Body of pancreas (tissue), 4 donors: Measurements from ENCODE around the gene FGF2. TPM values are rescaled to one million over a fixed set of nuclear protein-coding genes. Genes with fewer than 3 reads are reported as not detected.

Source experiments
- ATAC-seq: fragments of 150-250 bp; one replicate; pipeline ENCODE4 v1.9.1; 2016
- DNase-seq, 4 donors: peaks; one replicate each; pipeline ENCODE4 v3.0.0-alpha.2; 2019
- H3K27ac ChIP-seq, 4 donors: fragments of 200-600 bp; sonication (generic); 1 replicate in 3 of 4; 2 replicates in 1 of 4; pipeline versions ENCODE4 v1.5.1 to v1.6.1; 2016 to 2019; ENCODE audit warnings: mild to moderate bottlenecking in 1 of 4, mixed read lengths in 1 of 4, moderate library complexity in 1 of 4
- H3K27me3 ChIP-seq, 2 donors: fragments of 200-600 bp; sonication (generic); one replicate each; pipeline ENCODE4 v1.6.0; 2016; ENCODE audit warnings: mild to moderate bottlenecking in 1 of 2
- H3K36me3 ChIP-seq, 2 donors: fragments of 200-600 bp; sonication (generic); replicated peaks in 1 of 2; 2 replicates each; pipeline ENCODE4 v1.5.1; 2016; ENCODE audit warnings: low read depth in 2 of 2; ENCODE audit not compliant: insufficient read depth in 1 of 2
- H3K4me1 ChIP-seq: fragments of 200-600 bp; sonication (generic); one replicate; pipeline ENCODE4 v1.6.0; 2016
- H3K4me3 ChIP-seq, 2 donors: fragments of 200-600 bp; sonication (generic); 1 replicate in 1 of 2; 2 replicates in 1 of 2; pipeline ENCODE4 v1.5.1; 2016 to 2019
- H3K9me3 ChIP-seq, 3 donors: fragments of 200-600 bp; sonication (generic); 1 replicate in 2 of 3; 2 replicates in 1 of 3; pipeline ENCODE4 v1.5.1; 2016
- CTCF ChIP-seq, 7 experiments: fragments of 450-650 bp in 4 of 7; fragments of 200-600 bp in 3 of 7; sonication (generic) in 3 of 7; IDR thresholded peaks; one replicate each; pipeline ENCODE4 v1.5.1; 2016 to 2019; ENCODE audit warnings: antibody characterized with exemption in 7 of 7
- POLR2A ChIP-seq, 3 donors: fragments of 450-650 bp; IDR thresholded peaks; one replicate each; pipeline ENCODE4 v1.6.1; 2016; ENCODE audit warnings: antibody characterized with exemption in 3 of 3, mild to moderate bottlenecking in 2 of 3
- WGBS, 2 donors: methylation state at CpG; one replicate each; pipeline ENCODE4 v1.1.5; 2017; 5-methylcytosine and 5-hydroxymethylcytosine counted together
- intact Hi-C: fragments of 100-400 bp; cut with DNase I; formaldehyde crosslinking; loops from one replicate; pipeline ENCODE4 v1.15.1; 2023
- total RNA-seq, 2 donors: library from RNA; depleted of rRNA; stranded (reverse); fragments of >200 nt; gene quantifications; one replicate each; pipeline ENCODE4 v1.1.0, GENCODE V29; 2016

FGF2 gene
- total RNA-seq, 2 donors from 2014 or later = 1.8 to 2.3 TPM

DNA sequence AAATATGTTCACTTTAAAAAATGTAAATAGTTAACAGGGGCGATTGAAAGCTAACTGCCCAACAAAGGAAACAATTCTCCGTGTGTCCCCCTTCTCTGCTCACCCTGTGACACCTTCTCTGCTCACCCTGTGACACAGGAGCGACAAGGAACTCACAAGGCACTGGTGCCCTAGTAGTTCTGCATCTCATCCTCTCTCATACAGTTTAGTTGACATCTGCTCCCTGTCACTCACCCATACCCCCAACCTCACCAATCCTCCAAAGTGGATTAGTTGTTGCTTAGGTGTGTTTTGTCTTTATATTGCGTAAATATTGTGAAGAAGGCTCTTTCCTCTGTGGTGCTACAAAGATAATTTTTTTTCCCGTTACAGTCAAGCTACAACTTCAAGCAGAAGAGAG is 49.3 kb downstream of the FGF2 start:
- intact Hi-C loops = no loop called here
- no peaks in the 10 kb centered on the region for H3K9me3 ChIP-seq
- WGBS, 2 donors = 59 to 62% methylated on average over 5 of the region's 5 CpGs
- H3K36me3 ChIP-seq = no peaks in the 10 kb centered on the region
- H3K27me3 ChIP-seq = no peaks in the 10 kb centered on the region
- peaks cover 4% of the 10 kb centered on the region for H3K4me1 ChIP-seq
- H3K27ac ChIP-seq = no peak overlapping the region
- TF ChIP-seq CTCF (IDR thresholded peaks at IDR 0.05) = no peak
- TF ChIP-seq POLR2A (IDR thresholded peaks at IDR 0.05) = no peak
- DNase-seq = no peak
- no peak for ATAC-seq
- no peak overlapping the region for H3K4me3 ChIP-seq

GRCh38 chr4:122876456-122876855 is 49.8 kb downstream of the FGF2 start:
- TF ChIP-seq CTCF (IDR thresholded peaks at IDR 0.05) (no peak), POLR2A (IDR thresholded peaks at IDR 0.05) (no peak)

GRCh38 chr4:122879001-122879400 is 52.4 kb downstream of the FGF2 start:
- H3K27ac ChIP-seq = no peak overlapping the region
- intact Hi-C loops = no loop called here
- DNase-seq = no peak
- H3K4me3 ChIP-seq = no peak overlapping the region
- H3K36me3 ChIP-seq = no peaks in the 10 kb centered on the region
- H3K27me3 ChIP-seq = no peaks in the 10 kb centered on the region
- TF ChIP-seq CTCF (IDR thresholded peaks at IDR 0.05) = no peak
- TF ChIP-seq POLR2A (IDR thresholded peaks at IDR 0.05) = no peak
- ATAC-seq = no peak
- no peaks in the 10 kb centered on the region for H3K9me3 ChIP-seq
- H3K4me1 ChIP-seq = peaks cover under 1% of the 10 kb centered on the region

More at GRCh38 chr4:122876456-122876855, 49.8 kb downstream of the FGF2 start:
- H3K9me3 ChIP-seq = no peaks in the 10 kb centered on the region
- no peak overlapping the region for H3K4me3 ChIP-seq
- 66 to 68% methylated on average over 3 of the region's 3 CpGs for WGBS, 2 donors
- H3K27me3 ChIP-seq = no peaks in the 10 kb centered on the region
- H3K27ac ChIP-seq = no peak overlapping the region
- intact Hi-C loops = no loop called here
- H3K36me3 ChIP-seq = no peaks in the 10 kb centered on the region
- ATAC-seq = no peak
- no peak for DNase-seq
- H3K4me1 ChIP-seq = peaks cover 4% of the 10 kb centered on the region

DNA sequence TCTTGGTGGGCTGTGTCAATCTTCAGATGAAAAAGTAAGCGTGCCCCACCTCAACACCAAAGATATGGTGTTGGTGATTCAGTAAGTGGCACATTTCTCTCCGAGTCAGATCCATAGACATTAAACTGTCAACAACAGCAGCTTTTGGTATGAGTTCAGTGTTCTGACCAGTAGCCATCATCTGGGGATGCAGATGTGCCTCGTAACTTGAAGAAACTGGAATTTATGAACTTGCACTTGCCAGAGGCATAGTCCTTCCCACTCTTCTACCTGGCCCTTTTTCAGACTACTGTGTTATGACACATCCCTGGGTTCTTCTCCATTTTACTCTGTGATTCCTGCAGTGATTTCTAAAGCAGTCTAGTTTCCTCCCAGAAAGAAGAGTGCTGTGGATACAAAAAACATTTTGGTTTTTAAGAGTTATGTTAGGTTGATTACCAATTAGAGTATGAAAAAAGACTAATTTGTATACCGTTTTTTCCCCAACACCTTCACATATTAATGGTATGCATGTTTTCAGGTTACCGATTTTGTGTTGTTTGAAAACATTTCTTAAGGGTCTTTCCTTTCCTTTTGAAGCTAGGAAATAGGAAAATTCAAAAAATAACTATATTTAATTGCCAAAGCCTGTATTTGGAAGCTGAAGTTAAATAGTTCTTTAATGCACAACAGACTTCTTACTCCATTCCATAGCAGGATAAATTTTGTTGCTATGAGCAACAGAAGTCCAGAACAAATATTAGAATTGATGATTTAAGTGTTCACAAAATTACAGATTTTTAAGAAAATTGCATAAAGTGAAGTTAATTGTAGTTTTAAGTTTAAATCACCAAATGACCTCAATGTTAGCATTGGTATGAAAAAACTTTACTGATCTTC is 56.5 kb downstream of the FGF2 start:
- no peak overlapping the region for H3K4me3 ChIP-seq
- no peaks in the 10 kb centered on the region for H3K27me3 ChIP-seq
- intact Hi-C loops = no loop called here
- TF ChIP-seq POLR2A (IDR thresholded peaks at IDR 0.05) = no peak
- TF ChIP-seq CTCF (IDR thresholded peaks at IDR 0.05) = no peak
- no peak for ATAC-seq
- no peak for DNase-seq
- no peak overlapping the region for H3K27ac ChIP-seq
- H3K9me3 ChIP-seq = no peaks in the 10 kb centered on the region
- H3K36me3 ChIP-seq = no peaks in the 10 kb centered on the region
- 82 to 86% methylated on average over 5 of the region's 5 CpGs for WGBS, 2 donors
- H3K4me1 ChIP-seq = no peaks in the 10 kb centered on the region

DNA sequence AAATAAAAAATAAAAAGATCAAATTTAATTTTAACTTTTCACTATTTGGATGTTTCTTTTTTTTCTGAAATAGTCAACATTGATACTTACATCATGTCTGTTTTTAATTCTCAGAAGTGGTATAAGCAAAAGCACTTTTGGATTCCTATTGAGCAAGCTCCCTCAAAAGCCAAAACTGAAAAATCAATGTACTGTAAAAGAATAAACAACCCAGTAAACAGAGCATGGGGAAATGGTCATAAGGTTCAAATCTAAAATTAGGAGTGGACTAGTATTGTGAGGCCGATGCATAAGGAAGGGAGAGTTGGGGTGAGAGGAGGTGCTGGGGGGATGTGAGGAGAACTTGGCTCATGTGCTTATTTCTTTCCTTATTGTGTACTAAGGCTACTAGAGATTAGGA is 57.9 kb downstream of the FGF2 start:
- H3K27me3 ChIP-seq = no peaks in the 10 kb centered on the region
- TF ChIP-seq POLR2A (IDR thresholded peaks at IDR 0.05) = no peak
- TF ChIP-seq CTCF (IDR thresholded peaks at IDR 0.05) = no peak
- no peaks in the 10 kb centered on the region for H3K9me3 ChIP-seq
- no peak overlapping the region for H3K27ac ChIP-seq
- WGBS, 2 donors = 40 to 66% methylated on average over 1 of the region's 1 CpG
- DNase-seq (no peak), ATAC-seq (no peak)
- no peaks in the 10 kb centered on the region for H3K36me3 ChIP-seq
- H3K4me1 ChIP-seq = no peaks in the 10 kb centered on the region
- intact Hi-C loops = no loop called here
- H3K4me3 ChIP-seq = no peak overlapping the region
